ENCODE measurements around the gene OR10K2. TPM values are rescaled to one million over a fixed set of nuclear protein-coding genes. Genes with fewer than 3 reads are reported as not detected.

Gene OR10K2
- total and polyA plus RNA-seq, 2 of the 13 experiments (the other 11 are each of a cell fraction or from before 2014, with no cell fraction given), result not detected

DNA sequence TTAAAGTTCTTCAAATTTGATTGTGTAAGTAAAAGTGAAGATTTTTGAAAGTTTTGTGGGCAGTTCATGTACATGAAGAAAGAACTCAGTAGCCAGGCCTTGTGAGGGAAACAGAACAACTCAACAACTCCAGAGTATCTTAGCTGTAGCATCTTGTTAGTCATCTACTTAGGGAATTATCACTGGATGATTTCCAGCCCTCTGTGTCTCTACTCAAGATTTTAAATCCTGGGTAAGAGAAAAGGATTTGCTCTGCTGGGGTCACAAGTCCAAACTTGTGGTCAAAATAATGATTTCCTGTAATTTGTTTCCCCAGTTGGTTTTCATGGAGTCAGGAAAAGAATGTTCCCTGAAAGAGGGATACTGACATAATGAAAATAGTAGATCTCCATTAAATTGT lies 34.9 kb downstream of the OR10K2 start:
- H3K9me3 ChIP-seq (ENCODE audit: low read length), result peaks cover 34% of the 10 kb centered on the region
- DNase-seq (ENCODE audit: low spot score), result no peak
- no peaks in the 10 kb centered on the region for H3K27me3 ChIP-seq (ENCODE audit: control insufficient read depth in 1 of 2, insufficient read depth in 2 of 2, low read length in 2 of 2)
- no peak for ATAC-seq
- TF ChIP-seq ZNF496 (CRISPR knock-in tag; IDR thresholded peaks at IDR 0.05; ENCODE audit: insufficient replicate concordance) (no peak), ZMYM3 (CRISPR knock-in tag; IDR thresholded peaks at IDR 0.05) (no peak), GTF3A (CRISPR knock-in tag; conservative IDR thresholded peaks at IDR 0.05) (no peak), CCDC6 (CRISPR knock-in tag; IDR thresholded peaks at IDR 0.05) (no peak), NFYC (CRISPR knock-in tag; IDR thresholded peaks at IDR 0.05) (no peak), NAIF1 (CRISPR knock-in tag; IDR thresholded peaks at IDR 0.05; ENCODE audit: borderline replicate concordance) (no peak), BORCS8-MEF2B (CRISPR knock-in tag; IDR thresholded peaks at IDR 0.05) (no peak), BCL6 (CRISPR knock-in tag; IDR thresholded peaks at IDR 0.05) (no peak), PHF5A (CRISPR knock-in tag; IDR thresholded peaks at IDR 0.05; ENCODE audit: low read depth, unreplicated experiment) (no peak)
- TF ChIP-seq, protein P1, sequence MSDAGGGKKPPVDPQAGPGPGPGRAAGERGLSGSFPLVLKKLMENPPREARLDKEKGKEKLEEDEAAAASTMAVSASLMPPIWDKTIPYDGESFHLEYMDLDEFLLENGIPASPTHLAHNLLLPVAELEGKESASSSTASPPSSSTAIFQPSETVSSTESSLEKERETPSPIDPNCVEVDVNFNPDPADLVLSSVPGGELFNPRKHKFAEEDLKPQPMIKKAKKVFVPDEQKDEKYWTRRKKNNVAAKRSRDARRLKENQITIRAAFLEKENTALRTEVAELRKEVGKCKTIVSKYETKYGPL (CRISPR knock-in tag; IDR thresholded peaks at IDR 0.05), result no peak
- TF ChIP-seq, protein P2, sequence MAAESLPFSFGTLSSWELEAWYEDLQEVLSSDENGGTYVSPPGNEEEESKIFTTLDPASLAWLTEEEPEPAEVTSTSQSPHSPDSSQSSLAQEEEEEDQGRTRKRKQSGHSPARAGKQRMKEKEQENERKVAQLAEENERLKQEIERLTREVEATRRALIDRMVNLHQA (CRISPR knock-in tag; IDR thresholded peaks at IDR 0.05), result no peak
- TF ChIP-seq, protein P3, sequence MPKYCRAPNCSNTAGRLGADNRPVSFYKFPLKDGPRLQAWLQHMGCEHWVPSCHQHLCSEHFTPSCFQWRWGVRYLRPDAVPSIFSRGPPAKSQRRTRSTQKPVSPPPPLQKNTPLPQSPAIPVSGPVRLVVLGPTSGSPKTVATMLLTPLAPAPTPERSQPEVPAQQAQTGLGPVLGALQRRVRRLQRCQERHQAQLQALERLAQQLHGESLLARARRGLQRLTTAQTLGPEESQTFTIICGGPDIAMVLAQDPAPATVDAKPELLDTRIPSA (CRISPR knock-in tag; IDR thresholded peaks at IDR 0.05; ENCODE audit: borderline replicate concordance), result no peak
- TF ChIP-seq, protein P4, sequence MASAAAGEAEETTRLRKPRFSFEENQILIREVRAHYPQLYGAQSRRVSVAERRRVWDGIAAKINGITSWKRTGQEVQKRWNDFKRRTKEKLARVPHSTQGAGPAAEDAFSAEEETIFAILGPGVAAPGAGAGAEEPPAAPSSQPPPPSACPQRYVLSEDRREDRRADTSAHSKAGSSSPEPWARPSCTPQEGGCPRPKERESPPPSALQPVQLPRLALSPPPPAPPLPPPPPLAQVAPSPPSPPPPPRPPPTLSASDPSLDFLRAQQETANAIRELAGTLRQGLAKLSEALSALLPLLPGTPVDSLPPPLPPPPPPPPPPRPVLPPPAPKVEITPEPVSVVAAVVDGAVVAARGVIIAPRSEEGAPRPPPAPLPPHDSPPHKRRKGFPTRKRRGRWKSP (CRISPR knock-in tag; IDR thresholded peaks at IDR 0.05), result no peak
- TF ChIP-seq, protein P5, sequence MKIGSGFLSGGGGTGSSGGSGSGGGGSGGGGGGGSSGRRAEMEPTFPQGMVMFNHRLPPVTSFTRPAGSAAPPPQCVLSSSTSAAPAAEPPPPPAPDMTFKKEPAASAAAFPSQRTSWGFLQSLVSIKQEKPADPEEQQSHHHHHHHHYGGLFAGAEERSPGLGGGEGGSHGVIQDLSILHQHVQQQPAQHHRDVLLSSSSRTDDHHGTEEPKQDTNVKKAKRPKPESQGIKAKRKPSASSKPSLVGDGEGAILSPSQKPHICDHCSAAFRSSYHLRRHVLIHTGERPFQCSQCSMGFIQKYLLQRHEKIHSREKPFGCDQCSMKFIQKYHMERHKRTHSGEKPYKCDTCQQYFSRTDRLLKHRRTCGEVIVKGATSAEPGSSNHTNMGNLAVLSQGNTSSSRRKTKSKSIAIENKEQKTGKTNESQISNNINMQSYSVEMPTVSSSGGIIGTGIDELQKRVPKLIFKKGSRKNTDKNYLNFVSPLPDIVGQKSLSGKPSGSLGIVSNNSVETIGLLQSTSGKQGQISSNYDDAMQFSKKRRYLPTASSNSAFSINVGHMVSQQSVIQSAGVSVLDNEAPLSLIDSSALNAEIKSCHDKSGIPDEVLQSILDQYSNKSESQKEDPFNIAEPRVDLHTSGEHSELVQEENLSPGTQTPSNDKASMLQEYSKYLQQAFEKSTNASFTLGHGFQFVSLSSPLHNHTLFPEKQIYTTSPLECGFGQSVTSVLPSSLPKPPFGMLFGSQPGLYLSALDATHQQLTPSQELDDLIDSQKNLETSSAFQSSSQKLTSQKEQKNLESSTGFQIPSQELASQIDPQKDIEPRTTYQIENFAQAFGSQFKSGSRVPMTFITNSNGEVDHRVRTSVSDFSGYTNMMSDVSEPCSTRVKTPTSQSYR (CRISPR knock-in tag; IDR thresholded peaks at IDR 0.05; ENCODE audit: borderline replicate concordance), result no peak
- TF ChIP-seq, protein P6, sequence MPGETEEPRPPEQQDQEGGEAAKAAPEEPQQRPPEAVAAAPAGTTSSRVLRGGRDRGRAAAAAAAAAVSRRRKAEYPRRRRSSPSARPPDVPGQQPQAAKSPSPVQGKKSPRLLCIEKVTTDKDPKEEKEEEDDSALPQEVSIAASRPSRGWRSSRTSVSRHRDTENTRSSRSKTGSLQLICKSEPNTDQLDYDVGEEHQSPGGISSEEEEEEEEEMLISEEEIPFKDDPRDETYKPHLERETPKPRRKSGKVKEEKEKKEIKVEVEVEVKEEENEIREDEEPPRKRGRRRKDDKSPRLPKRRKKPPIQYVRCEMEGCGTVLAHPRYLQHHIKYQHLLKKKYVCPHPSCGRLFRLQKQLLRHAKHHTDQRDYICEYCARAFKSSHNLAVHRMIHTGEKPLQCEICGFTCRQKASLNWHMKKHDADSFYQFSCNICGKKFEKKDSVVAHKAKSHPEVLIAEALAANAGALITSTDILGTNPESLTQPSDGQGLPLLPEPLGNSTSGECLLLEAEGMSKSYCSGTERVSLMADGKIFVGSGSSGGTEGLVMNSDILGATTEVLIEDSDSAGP (CRISPR knock-in tag; IDR thresholded peaks at IDR 0.05; ENCODE audit: borderline replicate concordance), result no peak
- no peak overlapping the region for H3K4me2 ChIP-seq (ENCODE audit: low read depth, low read length)
- ChIA-PET CTCF (ENCODE audit: low intra/inter-chr PET ratio, low total read pairs) (no interaction called here), POLR2A (no interaction called here)
- no peak for FAIRE-seq
- no peaks in the 10 kb centered on the region for H4K20me1 ChIP-seq (ENCODE audit: insufficient read depth, low read length)
- H3K4me3 ChIP-seq (replicated peaks in 1 of 3; ENCODE audit: insufficient read depth in 1 of 3, low read depth in 2 of 3, low read length in 3 of 3), result no peak overlapping the region
- H3K4me1 ChIP-seq (ENCODE audit: insufficient read depth, low read length), result no peaks in the 10 kb centered on the region
- intact Hi-C loops (cut with micrococcal nuclease; ENCODE audit: unreplicated experiment) (no loop called here), in situ Hi-C loops (cut with HindIII; ENCODE audit: extremely low pct_ligation_motif_present, low pct_unique_long_range_greater_than_20kb) (no loop called here)
- no peaks in the 10 kb centered on the region for H3K79me2 ChIP-seq (ENCODE audit: insufficient read depth, low read length)
- no TSS peak for BruUV-seq (replicated peaks)
- no peak overlapping the region for H3K27ac ChIP-seq (ENCODE audit: extremely low read length, insufficient read depth, low read length)
- H3K36me3 ChIP-seq (replicated peaks in 1 of 2; ENCODE audit: control insufficient read depth in 1 of 2, insufficient read depth in 2 of 2, low read length in 2 of 2), result no peaks in the 10 kb centered on the region
- H2AFZ ChIP-seq (ENCODE audit: low read length), result no peak overlapping the region
- no peak overlapping the region for H3K9ac ChIP-seq (ENCODE audit: insufficient read depth, low read depth, low read length)
